HTERT RPE-1 (cell line): Measurements from ENCODE around the gene TOP1.

ENCODE experiments used
- in situ Hi-C: fragments of 300-500 bp; cut with MboI; formaldehyde crosslinking; loops from 4 replicates; pipeline ENCODE4 v1.14.3; 2020; ENCODE audit warnings: low sequenced_read_pairs

TOP1 gene

DNA sequence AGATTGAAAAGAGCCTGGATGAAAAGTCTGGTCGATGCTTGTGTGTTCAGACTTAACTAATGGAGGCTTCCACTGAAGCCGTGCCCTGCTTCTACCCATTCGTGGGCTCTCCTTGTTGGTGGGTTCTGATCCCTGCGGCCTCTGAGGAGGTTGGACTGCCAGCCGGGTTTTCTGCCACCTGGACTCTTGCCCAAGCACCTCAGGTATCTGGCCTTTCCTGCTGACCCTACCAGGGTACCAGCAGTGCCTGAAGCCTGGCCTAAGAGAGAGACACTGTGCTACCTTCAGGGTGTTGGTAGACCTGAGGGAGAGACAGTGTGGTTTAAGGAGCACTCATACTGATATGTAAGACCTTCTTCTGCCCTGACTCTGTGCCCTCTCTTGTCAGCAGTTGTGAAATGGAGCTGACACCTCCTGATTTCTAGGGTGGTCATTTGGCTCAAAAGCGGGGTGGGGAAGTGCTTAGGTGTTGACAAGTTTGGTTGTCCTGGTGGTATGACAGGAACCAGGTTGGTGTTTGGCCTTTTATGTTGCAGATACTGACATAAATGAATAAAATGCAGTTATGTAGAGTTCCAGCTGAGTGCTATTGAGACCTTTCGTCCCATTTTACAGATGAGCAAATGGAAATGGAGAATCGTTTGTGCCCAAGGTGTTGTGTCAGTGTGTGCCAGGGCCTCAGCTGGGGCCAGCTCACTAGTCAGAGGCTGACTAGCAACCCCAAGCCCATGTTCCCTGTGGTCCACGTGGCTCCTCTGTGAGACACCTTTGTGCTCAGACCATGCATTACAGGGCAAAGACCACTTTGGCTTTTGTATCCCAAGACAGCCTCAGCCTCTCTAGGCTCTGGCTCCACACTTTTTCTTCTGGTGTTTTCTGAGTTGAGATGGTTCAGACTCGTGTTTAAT lies 111.9 kb downstream of the TOP1 start:
- in situ Hi-C loops, result no loop called here

DNA sequence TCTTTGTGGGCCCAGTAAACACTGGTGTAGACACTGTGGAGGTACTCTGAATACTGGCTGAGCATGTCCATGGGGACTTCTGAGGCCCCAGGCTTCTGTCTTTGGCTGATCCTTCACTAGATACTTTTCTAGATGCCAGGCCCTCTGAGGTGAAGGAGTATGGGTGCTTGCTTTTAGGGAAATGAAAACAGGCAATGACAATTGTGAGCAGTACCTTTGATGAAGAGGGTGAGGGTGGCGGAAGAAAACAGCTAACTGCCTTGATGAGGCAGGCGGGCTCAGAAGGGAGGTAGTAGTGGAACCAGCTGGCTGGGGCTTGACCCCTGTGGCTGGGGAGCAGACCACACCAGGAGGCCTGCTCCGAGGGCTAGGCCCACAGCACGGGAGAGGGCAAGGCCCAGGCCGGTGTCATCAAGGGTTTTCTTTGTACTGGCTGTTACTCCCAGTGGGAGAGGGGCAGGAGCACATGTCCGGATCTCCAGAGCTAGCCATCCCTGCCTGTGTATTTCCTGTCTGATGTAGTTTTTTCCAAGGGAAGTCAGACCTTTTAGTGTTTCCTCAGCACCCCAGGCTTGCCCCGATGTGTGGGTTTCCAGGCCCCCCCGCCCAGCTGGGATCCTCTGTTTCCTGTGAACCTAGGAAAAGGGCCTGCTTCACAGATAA lies 112.7 kb downstream of the TOP1 start:
- in situ Hi-C loops, result no loop called here

DNA sequence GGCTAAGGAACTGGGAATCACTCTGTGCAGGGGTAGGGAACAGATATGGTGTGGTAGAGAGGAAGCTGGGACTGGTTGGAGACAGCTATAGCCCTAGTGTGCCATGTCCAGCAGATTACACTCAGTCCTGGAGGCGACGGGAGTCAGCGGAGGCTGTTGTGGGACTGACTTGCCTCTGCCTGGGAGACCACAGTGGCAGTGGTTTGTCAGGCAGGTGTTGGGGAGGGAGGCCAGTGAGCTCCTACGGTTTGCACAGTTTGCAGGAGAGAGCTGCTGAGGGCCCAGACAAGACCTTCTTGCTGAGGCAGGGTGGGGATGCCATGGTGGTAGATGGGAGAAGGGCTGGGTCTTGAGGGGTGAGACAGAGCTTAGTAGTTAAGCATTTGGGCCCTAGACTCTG lies 113.6 kb downstream of the TOP1 start:
- in situ Hi-C loops, result no loop called here

DNA sequence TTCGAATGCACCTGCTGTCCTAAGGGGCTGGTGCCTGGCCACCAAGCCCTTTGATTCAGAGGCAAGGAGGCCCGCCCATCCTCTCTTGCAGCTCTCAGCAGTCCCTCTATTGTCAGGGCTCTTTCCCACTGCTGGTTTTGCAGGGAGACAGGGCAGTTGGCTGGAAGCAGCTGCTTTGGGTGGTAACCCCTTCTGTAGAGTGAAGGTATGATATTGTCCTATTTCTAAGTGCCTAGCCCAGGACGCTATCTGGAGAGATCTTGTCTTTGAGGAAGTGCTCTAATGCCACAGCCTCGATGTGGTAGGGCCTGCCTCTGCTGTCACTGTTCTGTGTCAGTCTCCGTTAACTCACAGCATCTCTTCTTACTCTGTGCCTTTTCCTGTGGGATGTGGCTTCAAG lies 114.3 kb downstream of the TOP1 start:
- in situ Hi-C loops, result no loop called here

DNA sequence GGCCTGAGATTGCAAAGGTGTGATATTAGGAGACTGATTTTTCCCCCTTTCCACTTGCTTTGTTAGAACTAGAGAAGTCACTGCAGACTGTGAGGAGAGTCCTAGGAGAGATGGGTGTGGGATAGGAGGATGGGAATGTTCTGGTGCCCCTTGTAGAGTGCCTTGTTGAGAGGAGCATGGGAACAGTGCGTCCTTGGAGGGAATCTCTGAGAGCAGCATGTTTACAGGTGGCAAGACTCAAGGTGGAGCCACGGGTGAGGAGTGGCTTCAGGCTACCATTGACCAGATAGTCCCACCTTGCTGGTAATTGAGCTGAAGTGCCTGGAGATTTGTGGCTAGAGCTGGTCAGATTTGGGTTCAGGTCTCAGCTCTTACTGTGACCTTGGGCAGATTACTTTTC lies 114.7 kb downstream of the TOP1 start:
- in situ Hi-C loops, result no loop called here

DNA sequence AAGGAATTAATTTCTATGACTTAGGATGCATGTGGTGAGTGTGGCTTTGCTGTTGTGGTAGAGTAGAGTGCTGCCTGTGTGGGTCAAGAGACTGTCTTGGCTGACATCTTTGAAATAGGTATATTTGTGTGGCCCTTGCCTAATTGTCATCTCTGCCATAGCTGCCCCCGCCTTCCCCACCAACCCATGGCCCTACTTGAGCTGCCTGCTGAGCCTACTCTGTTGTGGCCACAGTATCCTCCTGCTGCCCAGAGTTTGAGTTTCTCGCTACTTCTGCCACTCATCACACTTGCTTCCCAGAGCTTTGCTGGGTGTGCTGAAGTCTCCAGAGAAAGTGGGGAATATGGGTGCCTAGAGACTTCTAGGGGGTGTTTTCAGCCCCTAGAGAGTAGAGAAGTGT lies 116.7 kb downstream of the TOP1 start:
- in situ Hi-C loops, result no loop called here

GRCh38 chr20:41145821-41146620 lies 117.4 kb downstream of the TOP1 start:
- in situ Hi-C loops, result no loop called here

DNA sequence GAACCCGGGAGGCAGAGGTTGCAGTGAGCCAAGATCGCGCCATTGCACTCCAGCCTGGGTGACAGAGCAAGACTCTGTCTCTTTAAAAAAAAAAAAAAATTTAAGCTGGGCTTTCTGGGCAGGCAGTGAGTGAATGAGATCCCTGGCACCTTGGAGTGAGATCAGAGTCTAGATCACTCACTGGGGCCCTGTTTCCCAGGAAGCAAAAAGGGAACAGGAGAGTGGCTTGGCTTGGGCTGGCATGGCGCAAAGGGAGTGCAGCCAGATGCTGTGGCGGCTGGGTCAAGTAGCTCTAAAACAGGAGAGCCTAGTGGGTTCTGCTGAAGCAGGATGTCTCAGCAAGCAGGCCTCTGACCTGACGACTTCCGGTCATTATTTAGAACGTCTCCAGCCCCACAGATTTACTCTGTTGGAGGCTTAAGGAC lies 119.2 kb downstream of the TOP1 start:
- in situ Hi-C loops, result no loop called here

DNA sequence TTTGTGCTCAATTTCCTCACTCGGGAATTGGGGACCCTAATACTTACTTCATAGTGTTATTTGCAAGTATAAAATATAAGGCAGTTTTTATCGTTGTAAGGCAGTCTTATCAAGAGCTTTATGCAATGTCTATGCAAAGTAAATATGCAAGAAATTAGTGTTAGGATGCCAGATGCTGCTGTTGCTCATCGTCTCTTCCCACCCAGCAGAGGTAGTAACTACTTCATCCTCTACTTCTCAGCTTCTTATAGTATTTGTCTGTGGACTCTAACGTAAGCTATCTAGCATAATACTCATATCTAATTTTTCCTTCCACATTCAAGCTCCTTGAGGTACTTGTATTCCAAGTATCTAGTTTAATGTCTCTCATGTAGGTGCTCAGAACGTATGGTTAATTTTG lies 120.3 kb downstream of the TOP1 start:
- in situ Hi-C loops, result no loop called here

DNA sequence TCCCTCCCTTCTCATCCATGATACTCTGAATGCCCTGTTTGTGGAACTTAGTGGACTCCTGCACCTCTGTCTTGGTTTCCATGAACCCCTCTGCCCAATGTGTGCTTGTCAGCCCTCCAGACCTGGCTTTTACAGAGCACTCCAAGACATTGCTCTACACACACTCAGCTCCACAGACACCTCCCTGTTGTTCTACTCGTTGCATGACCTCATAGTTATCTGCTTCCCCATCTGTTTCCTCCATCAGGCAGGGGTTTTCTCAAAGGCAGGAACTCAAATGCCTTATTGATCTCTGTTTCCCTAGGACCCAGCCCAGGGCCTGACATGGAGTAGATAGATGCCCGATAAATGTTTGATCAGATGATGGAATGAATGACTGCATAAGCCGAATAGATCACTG lies 122.0 kb downstream of the TOP1 start:
- in situ Hi-C loops, result loop anchor here (25.0 kb wide), 1 partner anchor 187 kb away; the partner anchor contains the start of gene LPIN3

DNA sequence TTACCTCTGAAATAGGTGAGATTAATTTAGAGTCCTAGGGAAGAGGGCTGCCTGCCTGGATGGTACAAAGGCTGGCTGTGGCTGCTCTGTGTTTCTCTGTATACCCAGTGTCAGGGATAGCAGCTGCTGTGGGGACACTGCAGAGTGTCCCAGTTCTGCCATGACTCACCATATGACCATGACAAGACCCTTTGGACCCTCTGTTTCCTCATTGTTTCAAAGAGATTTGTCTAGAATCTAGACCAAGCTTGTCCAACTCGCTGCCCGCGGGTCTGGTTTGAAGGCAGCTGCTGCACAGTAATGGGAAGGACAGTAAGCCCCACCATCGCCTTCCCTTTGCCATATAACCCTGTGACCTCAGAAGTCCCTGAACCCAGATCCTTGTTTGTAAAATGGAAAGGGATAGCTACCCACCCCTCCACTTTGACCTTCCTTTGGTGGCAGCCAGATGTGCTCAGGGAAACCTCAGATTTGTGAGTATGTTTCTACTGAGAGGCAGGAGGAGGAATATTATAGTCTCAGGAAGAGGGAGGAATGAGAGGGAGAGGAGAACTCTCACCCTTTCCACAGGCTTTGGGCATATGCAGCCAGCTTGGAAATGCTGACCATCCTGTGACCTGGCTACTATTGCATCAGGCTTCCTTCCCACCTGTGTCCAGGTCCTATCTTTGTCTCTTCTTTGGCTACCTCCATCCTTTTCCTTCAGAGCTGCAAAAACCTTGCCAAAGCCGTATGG lies 122.7 kb downstream of the TOP1 start:
- in situ Hi-C loops, result loop anchor here (25.0 kb wide), 1 partner anchor 186 kb away; the partner anchor contains the start of gene LPIN3

DNA sequence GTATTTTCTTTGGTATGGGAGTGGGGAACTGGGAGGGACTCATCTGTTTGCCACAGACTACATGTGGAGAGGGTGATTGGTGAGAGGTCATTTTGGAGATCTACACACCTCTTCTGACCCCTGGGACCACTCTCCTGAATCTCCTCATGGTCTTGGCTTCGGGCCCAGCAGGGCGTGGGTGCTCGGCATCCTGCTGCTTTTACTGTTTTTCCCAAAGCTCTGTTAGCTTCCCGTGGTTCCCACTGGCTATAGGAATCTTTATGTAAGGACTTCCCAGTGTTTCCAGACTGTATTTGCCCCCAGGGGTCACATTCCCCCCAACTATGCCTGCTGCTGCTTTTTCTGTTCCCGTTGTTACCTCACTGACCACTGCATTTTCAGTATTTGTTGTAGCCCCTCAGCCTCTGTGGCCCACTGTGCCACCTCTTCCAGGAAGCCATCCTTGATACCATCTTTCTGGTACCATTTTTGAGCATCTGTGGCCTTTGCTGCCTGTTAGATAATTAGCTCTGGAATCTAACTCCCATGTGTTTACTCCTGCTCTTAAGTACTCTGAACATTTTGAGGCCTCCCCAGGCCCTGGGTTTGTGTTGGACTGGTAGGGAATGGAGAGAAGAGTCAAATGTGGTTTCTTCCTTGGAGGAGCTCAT lies 123.6 kb downstream of the TOP1 start:
- in situ Hi-C loops, result loop anchor here (25.0 kb wide), 1 partner anchor 185 kb away; the partner anchor contains the start of gene LPIN3

DNA sequence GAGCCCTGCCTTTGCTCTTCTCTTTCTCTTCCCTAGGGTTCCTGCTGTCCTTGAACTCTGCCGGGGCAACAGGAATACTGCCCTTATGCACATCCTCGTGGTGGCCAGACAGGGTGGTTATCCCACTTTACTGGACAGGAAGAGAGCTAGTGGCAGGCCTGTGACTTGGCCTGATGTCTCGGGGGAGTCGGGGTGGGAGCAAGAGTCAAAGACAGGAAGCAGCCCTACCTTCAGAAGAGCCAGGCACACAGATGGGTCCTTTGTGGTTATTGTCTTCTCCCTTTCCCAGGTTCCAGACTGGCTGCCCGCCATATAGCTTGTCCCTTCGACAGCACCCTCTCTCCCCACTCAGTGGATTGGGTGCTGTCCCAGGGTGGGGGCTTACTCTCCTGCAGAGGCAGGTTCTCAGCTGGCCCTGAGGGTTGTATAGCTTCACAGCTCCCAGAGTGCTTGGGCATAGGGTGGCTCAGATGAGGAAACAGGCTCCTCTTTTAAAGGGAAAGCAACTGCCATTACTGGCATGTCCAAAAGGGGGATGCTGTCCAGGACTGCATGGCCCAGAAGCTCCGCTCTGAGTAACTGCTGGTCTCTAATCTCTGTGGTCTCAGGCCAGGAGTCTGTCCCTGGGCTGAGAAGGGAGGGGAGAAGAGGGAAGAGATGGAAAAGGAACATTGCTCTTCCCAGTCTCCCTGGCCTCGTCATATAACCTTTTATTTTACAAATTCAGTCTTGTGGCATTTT lies 126.0 kb downstream of the TOP1 start:
- in situ Hi-C loops, result loop anchor here (25.0 kb wide), 1 partner anchor 183 kb away; the partner anchor contains the start of gene LPIN3

DNA sequence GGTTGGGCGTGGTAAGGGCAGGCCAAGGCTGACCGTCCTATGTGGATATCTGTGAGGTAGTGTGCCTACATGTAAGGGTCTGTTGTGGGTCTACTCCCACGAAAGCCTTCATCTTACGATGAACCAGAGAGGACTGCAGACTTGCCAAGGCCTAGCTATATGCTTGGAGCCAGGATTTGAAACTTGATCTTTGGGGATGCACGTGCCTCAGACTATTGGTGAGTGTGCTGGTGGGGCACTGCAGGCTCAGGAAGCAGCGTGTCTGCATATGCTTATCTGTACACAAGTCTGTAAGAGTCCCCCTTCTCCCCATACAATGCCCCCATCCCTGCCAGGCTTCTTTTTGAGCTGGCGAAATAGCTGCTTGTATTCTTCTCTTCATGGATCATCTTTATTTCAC lies 126.6 kb downstream of the TOP1 start:
- in situ Hi-C loops, result loop anchor here (25.0 kb wide), 1 partner anchor 182 kb away; the partner anchor contains the start of gene LPIN3

DNA sequence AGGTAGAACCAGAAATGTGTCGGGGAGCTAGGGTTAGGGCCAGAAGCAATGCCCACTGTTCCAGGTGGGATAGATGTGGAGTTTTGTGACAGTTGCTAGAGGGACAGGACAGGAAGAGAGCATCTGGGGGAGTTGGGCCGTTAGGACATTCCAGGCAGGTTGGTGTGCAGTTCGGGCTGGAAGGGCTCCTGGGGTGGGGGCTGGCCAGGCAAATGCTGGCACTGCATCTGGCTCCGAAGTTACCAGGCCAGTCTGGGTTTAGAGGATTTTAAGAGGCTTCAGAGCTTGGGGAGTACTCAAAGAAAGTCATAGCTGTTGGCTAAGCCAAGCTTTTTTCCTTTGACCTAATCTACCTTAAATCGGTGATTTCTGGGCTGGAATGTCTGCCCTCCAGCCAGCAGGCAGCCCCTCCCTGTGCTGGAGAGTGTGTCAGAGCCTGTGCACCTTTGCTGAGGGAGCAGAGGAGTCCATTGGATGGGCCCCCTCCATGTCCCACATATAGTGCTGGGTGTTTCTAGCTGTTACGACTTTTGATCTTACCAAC lies 129.5 kb downstream of the TOP1 start:
- in situ Hi-C loops, result loop anchor here (25.0 kb wide), 1 partner anchor 179 kb away; the partner anchor contains the start of gene LPIN3

DNA sequence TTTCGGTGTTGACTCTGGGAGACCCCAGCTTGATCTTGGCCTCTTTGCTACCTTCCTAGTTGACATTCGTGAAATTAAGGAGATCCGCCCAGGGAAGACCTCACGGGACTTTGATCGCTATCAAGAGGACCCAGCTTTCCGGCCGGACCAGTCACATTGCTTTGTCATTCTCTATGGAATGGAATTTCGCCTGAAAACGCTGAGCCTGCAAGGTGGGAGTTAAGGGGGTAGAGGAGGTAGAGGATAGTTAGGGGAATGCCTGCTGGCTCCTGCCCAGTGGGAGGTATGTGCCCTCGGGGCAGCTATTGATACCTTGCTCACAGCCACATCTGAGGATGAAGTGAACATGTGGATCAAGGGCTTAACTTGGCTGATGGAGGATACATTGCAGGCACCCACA lies 130.9 kb downstream of the TOP1 start:
- in situ Hi-C loops, result loop anchor here (25.0 kb wide), 1 partner anchor 178 kb away; the partner anchor contains the start of gene LPIN3

- in situ Hi-C loops, result loop anchor here (25.0 kb wide), 1 partner anchor 177 kb away; the partner anchor contains the start of gene LPIN3
These were observed 132.1 kb downstream of the TOP1 start for GRCh38 chr20:41160686-41161085.

DNA sequence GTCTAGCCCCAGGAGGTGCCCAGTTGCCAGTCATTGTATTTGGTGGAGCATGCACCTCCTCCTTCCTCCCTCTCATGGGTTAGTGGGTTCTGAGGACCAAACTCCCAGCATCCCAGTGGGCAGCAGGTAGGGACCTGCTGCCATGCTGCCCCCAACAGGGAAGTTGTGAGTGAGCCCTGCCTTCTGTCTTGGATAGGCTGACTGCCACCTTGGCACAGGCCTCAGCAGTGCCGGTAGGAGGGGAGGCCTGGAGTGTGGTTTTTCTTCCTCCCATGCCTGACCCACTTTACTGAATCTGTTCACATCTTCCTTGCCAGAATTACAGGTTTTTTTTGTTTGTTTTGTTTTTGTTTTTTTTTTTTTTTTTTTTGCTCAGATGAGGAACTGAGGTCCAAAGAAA lies 133.3 kb downstream of the TOP1 start:
- in situ Hi-C loops, result loop anchor here (25.0 kb wide), 1 partner anchor 175 kb away; the partner anchor contains the start of gene LPIN3
